GM12878 (cell line): ENCODE data around the gene SFXN4.

ENCODE experiments used
- BCL11A ChIP-seq: IDR thresholded peaks from 2 replicates; pipeline ENCODE4 v1.6.1; 2011; ENCODE audit warnings: low read depth, low read length
- EZH2 ChIP-seq: IDR thresholded peaks from 2 replicates; pipeline ENCODE4 v1.6.1; 2012; ENCODE audit warnings: low read depth, mild to moderate bottlenecking, control low read depth, inconsistent platforms, low read length, borderline replicate concordance; ENCODE audit not compliant: control insufficient read depth
- JUND ChIP-seq: IDR thresholded peaks from 2 replicates; pipeline ENCODE4 v1.6.1; 2012; ENCODE audit warnings: low read depth, mild to moderate bottlenecking, low read length, improper control_type of control experiment, moderate library complexity
- SP1 ChIP-seq: IDR thresholded peaks from one replicate; pipeline ENCODE4 v1.6.1; 2011; ENCODE audit warnings: low read depth, low read length
- STAT1 ChIP-seq: fragments of 450-650 bp; conservative IDR thresholded peaks from 2 replicates; pipeline ENCODE4 v1.6.1; 2014; ENCODE audit warnings: antibody characterized with exemption, mild to moderate bottlenecking
- TCF7 ChIP-seq: IDR thresholded peaks from 2 replicates; pipeline ENCODE4 v1.6.1; 2014; ENCODE audit warnings: antibody characterized with exemption, borderline replicate concordance
- TF ChIP-seq, protein P1 (sequence below), 3 experiments: IDR thresholded peaks in 2 of 3; conservative IDR thresholded peaks in 1 of 3; 2 replicates each; pipeline ENCODE4 v1.5.1; 2011; ENCODE audit warnings: low read depth in 3 of 3, low read length in 3 of 3, mild to moderate bottlenecking in 3 of 3, control low read depth in 2 of 3, moderate library complexity in 2 of 3, inconsistent platforms in 1 of 3, mixed read lengths in 1 of 3; ENCODE audit not compliant: control insufficient read depth in 2 of 3, insufficient read depth in 1 of 3; ENCODE audit errors: extremely low read depth in 1 of 3

DNA sequence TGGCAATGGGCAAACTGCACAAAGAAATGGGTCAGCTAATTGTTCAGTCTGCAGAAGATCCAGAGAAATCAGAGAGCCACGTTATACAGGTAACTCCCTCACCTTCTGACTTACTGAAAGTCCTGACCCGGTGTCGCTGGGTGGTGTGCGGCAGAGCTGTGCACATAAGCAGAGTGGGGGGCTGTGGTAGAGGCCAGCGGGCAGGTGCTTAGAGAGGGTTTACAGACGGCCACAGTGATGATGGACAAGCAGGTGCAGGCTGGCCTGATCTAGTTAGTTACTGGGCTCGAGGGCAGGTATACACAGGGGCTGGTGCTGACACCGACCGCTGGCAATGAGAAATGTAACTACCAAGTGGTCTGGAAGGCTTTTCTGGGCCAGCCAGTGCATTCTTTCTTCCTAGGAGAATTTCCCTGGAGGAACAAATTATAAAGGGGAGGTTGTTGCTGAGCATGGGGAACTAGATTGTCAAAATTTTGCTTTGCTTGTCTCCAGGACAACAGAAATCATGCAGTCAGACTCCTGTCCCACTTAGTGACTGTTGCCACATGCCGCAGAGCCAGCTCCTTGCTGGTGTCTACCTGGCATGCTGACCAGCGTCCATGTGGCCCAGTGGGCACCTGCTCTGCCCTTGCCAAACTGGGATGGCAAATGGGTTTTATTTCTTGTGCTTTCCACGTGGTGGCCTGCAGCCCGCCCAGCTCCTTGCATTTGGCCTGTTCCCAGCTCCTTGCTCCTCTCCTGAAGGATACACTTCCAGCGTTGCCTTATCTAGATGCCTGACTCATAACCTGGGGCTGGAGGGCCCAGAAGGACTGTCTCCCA is 32.8 kb downstream of the SFXN4 start:
- TF ChIP-seq, protein P1, sequence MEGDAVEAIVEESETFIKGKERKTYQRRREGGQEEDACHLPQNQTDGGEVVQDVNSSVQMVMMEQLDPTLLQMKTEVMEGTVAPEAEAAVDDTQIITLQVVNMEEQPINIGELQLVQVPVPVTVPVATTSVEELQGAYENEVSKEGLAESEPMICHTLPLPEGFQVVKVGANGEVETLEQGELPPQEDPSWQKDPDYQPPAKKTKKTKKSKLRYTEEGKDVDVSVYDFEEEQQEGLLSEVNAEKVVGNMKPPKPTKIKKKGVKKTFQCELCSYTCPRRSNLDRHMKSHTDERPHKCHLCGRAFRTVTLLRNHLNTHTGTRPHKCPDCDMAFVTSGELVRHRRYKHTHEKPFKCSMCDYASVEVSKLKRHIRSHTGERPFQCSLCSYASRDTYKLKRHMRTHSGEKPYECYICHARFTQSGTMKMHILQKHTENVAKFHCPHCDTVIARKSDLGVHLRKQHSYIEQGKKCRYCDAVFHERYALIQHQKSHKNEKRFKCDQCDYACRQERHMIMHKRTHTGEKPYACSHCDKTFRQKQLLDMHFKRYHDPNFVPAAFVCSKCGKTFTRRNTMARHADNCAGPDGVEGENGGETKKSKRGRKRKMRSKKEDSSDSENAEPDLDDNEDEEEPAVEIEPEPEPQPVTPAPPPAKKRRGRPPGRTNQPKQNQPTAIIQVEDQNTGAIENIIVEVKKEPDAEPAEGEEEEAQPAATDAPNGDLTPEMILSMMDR (IDR thresholded peaks at IDR 0.05 in 2 of 3, conservative IDR thresholded peaks at IDR 0.05 in 1 of 3; ENCODE audit: control insufficient read depth in 2 of 3, extremely low read depth in 1 of 3, insufficient read depth in 1 of 3, low read depth in 3 of 3, low read length in 3 of 3) = no peak
- no peak for TF ChIP-seq BCL11A
- TF ChIP-seq STAT1 = no peak
- no peak for TF ChIP-seq SP1
- TF ChIP-seq JUND = no peak
- TF ChIP-seq TCF7 = no peak
- no peak for TF ChIP-seq EZH2
